K562 (cell line): ENCODE data around the gene LCA5. TPM values are rescaled to one million over a fixed set of nuclear protein-coding genes. Genes with fewer than 3 reads are reported as not detected.

Source experiments
- ATAC-seq: fragments of 200-7000 bp; cut with Tn5 transposase; 3 replicates; pipeline ENCODE4 v1.9.1; 2020; ENCODE audit warnings: moderate library complexity
- BruUV-seq: library from RNA; stranded (reverse); fragments of 400-500 nt; replicated peaks from 2 replicates; lab custom pipeline; 2021; lab: Mats Ljungman, UMichigan
- CTCF ChIA-PET: fragments of 300-600 bp; formaldehyde crosslinking; extraction: SDS; loops from one replicate; lab custom pipeline; 2021; ENCODE audit warnings: low intra/inter-chr PET ratio; lab: Yijun Ruan, JAX
- POLR2A ChIA-PET: fragments of 300-600, 350-650 bp; sonication (Branson Sonifier 250); formaldehyde crosslinking; extraction: SDS; loops from one replicate; lab custom pipeline; 2021; ENCODE audit warnings: antibody characterized with exemption, inconsistent platforms; lab: Yijun Ruan, JAX
- DNase-seq, 4 experiments: peaks; one replicate each; pipeline versions ENCODE4 v3.0.0 to v3.0.0-alpha.2; 2011 to 2018; ENCODE audit warnings: low spot score in 3 of 4, mixed read lengths in 3 of 4; ENCODE audit errors: extremely low read depth in 1 of 4
- FAIRE-seq: peaks from 2 replicates; lab custom pipeline; 2011; peaks lifted over from hg19 to GRCh38; lab: Jason Lieb, UNC
- H2AFZ ChIP-seq: 2 replicates; pipeline ENCODE4 v1.6.0; 2011; ENCODE audit warnings: low read depth, low read length, control low read depth, inconsistent platforms
- H3K27ac ChIP-seq: fragments of 200-600 bp; 3 replicates; pipeline ENCODE4 v1.8.0; 2011; ENCODE audit warnings: low read depth, mild to moderate bottlenecking, control low read depth, inconsistent platforms, low read length, moderate library complexity, mixed read lengths; ENCODE audit errors: extremely low read depth
- H3K27me3 ChIP-seq, 2 experiments: fragments of 300-600 bp in 1 of 2; 2 replicates in 1 of 2; 3 replicates in 1 of 2; pipeline versions ENCODE4 v1.6.0 to v1.8.0; 2011; ENCODE audit warnings: inconsistent platforms in 2 of 2, low read length in 2 of 2, mild to moderate bottlenecking in 1 of 2, mixed read lengths in 1 of 2, moderate library complexity in 1 of 2; ENCODE audit not compliant: control insufficient read depth in 2 of 2, insufficient read depth in 2 of 2
- H3K36me3 ChIP-seq: fragments of 300-600 bp; 3 replicates; pipeline ENCODE4 v1.8.0; 2011; ENCODE audit warnings: mild to moderate bottlenecking, low read length, inconsistent platforms; ENCODE audit not compliant: control insufficient read depth, insufficient read depth
- H3K4me1 ChIP-seq, 2 experiments: fragments of 200-600 bp in 1 of 2; replicated peaks in 1 of 2; 2 replicates in 1 of 2; 3 replicates in 1 of 2; pipeline versions ENCODE4 v1.5.1 to v1.8.0; 2011; ENCODE audit warnings: inconsistent platforms in 2 of 2, low read length in 2 of 2, mild to moderate bottlenecking in 1 of 2, mixed read lengths in 1 of 2, moderate library complexity in 1 of 2; ENCODE audit not compliant: control insufficient read depth in 2 of 2, insufficient read depth in 2 of 2
- H3K4me2 ChIP-seq: 2 replicates; pipeline ENCODE4 v1.6.1; 2011; ENCODE audit warnings: low read length, control low read depth, inconsistent platforms, mixed read lengths; ENCODE audit not compliant: insufficient read depth
- H3K4me3 ChIP-seq: fragments of 200-600 bp; sonication (generic), shearing (Covaris generic); 2 replicates; pipeline ENCODE4 v1.5.1; 2016; ENCODE audit warnings: control low read depth, inconsistent platforms
- H3K79me2 ChIP-seq: fragments of 200-600 bp; 3 replicates; pipeline ENCODE4 v1.8.0; 2011; ENCODE audit warnings: low read length, inconsistent platforms; ENCODE audit not compliant: control insufficient read depth, insufficient read depth
- H3K9ac ChIP-seq, 2 experiments: 2 replicates each; pipeline versions ENCODE4 v1.6.0 to v1.6.1; 2011; ENCODE audit warnings: low read depth in 2 of 2, low read length in 2 of 2, control low read depth in 1 of 2, inconsistent platforms in 1 of 2, mild to moderate bottlenecking in 1 of 2, mixed read lengths in 1 of 2; ENCODE audit not compliant: insufficient read depth in 1 of 2
- H3K9me1 ChIP-seq: one replicate; pipeline ENCODE4 v1.6.0; 2011; ENCODE audit warnings: inconsistent platforms, mild to moderate bottlenecking, low read length, moderate library complexity; ENCODE audit not compliant: control insufficient read depth, insufficient read depth
- H3K9me3 ChIP-seq: replicated peaks from 2 replicates; pipeline ENCODE4 v1.5.1; 2011; ENCODE audit warnings: low read depth, low read length, inconsistent platforms; ENCODE audit not compliant: control insufficient read depth, insufficient read depth
- H4K20me1 ChIP-seq: replicated peaks from 2 replicates; pipeline ENCODE4 v1.6.1; 2011; ENCODE audit warnings: low read length, inconsistent platforms, mixed read lengths; ENCODE audit not compliant: control insufficient read depth, insufficient read depth
- EHMT2 ChIP-seq: fragments of 450-650 bp; IDR thresholded peaks from 2 replicates; pipeline ENCODE4 v1.6.1; 2018; ENCODE audit warnings: antibody characterized with exemption
- MBD2 ChIP-seq: sonication (generic); IDR thresholded peaks from 2 replicates; pipeline ENCODE4 v1.6.1; 2016; ENCODE audit warnings: low read depth, borderline replicate concordance
- PTBP1 ChIP-seq: fragments of 200-400 bp; formaldehyde crosslinking; IDR thresholded peaks from 2 replicates; pipeline ENCODE4 v1.6.1; 2017; ENCODE audit warnings: low read depth, low read length
- RFX5 ChIP-seq: IDR thresholded peaks from 2 replicates; pipeline ENCODE4 v1.6.1; 2011; ENCODE audit warnings: low read depth, mild to moderate bottlenecking, improper control_type of control experiment, low read length
- SMAD1 ChIP-seq: fragments of 150-350 bp; IDR thresholded peaks from 2 replicates; pipeline ENCODE4 v1.6.1; 2014; ENCODE audit warnings: low read length, low read depth; ENCODE audit not compliant: partially characterized antibody
- SMAD4 ChIP-seq: fragments of 250-450 bp; sonication (Bioruptor Pico); conservative IDR thresholded peaks from 2 replicates; pipeline ENCODE4 v1.8.0; 2021; ENCODE audit warnings: inconsistent platforms, mild to moderate bottlenecking, moderate library complexity
- XRCC3 ChIP-seq: fragments of 450-650 bp; IDR thresholded peaks from 2 replicates; pipeline ENCODE4 v1.6.1; 2017; ENCODE audit warnings: mild to moderate bottlenecking, moderate library complexity
- ZNF551 ChIP-seq: fragments of 250-450 bp; sonication (Bioruptor Pico); IDR thresholded peaks from 2 replicates; pipeline ENCODE4 v1.5.0; 2021; ENCODE audit warnings: mild to moderate bottlenecking, moderate library complexity
- ZSCAN29 ChIP-seq: fragments of 450-650 bp; IDR thresholded peaks from 2 replicates; pipeline ENCODE4 v1.6.1; 2017
- WGBS: fragments of 100-300 bp; shearing (Covaris generic); methylation state at CpG from one replicate; pipeline ENCODE4 v1.1.6; 2016; ENCODE audit warnings: low coverage, mixed read lengths; ENCODE audit not compliant: insufficient coverage; ENCODE audit errors: missing lambda C conversion rate; 5-methylcytosine and 5-hydroxymethylcytosine counted together
- in situ Hi-C: fragments of 300-500 bp; cut with MboI; formaldehyde crosslinking; loops from 4 replicates; pipeline ENCODE4 v1.15.0; 2018; ENCODE audit warnings: inconsistent platforms, mixed read lengths
- intact Hi-C: fragments of 100-400 bp; cut with micrococcal nuclease; formaldehyde crosslinking; loops from 2 replicates; pipeline ENCODE4 v1.14.2; 2022
- polyA plus RNA-seq, 8 experiments: library from polyadenylated mRNA; depleted of rRNA in 4 of 8; stranded (reverse) in 5 of 8; unstranded in 3 of 8; fragments of >200 nt; fragmentation: Nextera tagmentation in 2 of 8; fragmentation: Illumina TruSeq in 1 of 8; extraction: Ambion mirVana in 2 of 8; extraction: Trizol in 1 of 8; gene quantifications; 2 replicates each; pipeline versions ENCODE4 v1.2.1 to v1.2.3, GENCODE V29; 2011 to 2014; ENCODE audit warnings: inconsistent platforms in 1 of 8, missing spikeins in 1 of 8
- total RNA-seq, 7 experiments: library from RNA; depleted of rRNA in 6 of 7; stranded (reverse); fragments of >200 nt in 6 of 7; fragmentation: Illumina TruSeq in 2 of 7; extraction: Trizol in 2 of 7; gene quantifications; 2 replicates each; pipeline versions ENCODE4 v1.2.1 to v1.2.3, GENCODE V29; 2011 to 2021; ENCODE audit warnings: low replicate concordance in 1 of 7
- TF ChIP-seq, protein P1 (sequence below): fragments of 250-450 bp; sonication (Bioruptor Pico); IDR thresholded peaks from 2 replicates; pipeline ENCODE4 v1.8.0; 2022; ENCODE audit warnings: inconsistent platforms
- TF ChIP-seq, protein P2 (sequence below): sonication (generic); formaldehyde crosslinking; IDR thresholded peaks from 2 replicates; pipeline ENCODE4 v1.8.0; 2022; ENCODE audit warnings: mild to moderate bottlenecking, missing genetic modification reagents
- TF ChIP-seq, protein P3 (sequence below): sonication (generic); formaldehyde crosslinking; IDR thresholded peaks from 2 replicates; pipeline ENCODE4 v1.8.1; 2023; ENCODE audit warnings: mild to moderate bottlenecking, missing genetic modification reagents, moderate library complexity
- TF ChIP-seq, protein P4 (sequence below): sonication (generic); IDR thresholded peaks from 2 replicates; pipeline ENCODE4 v1.6.1; 2016
- TF ChIP-seq, protein P5 (sequence below): fragments of 450-650 bp; conservative IDR thresholded peaks from 2 replicates; pipeline ENCODE4 v1.6.1; 2016; ENCODE audit warnings: missing genetic modification characterization, low read depth, mild to moderate bottlenecking, control low read depth, missing compliant biosample characterization

Gene LCA5
- total and polyA plus RNA-seq, 9 of the 15 experiments (the other 6 are each of a cell fraction or from before 2014, with no cell fraction given) = 1.0 to 3.4 (median 1.8) TPM

DNA sequence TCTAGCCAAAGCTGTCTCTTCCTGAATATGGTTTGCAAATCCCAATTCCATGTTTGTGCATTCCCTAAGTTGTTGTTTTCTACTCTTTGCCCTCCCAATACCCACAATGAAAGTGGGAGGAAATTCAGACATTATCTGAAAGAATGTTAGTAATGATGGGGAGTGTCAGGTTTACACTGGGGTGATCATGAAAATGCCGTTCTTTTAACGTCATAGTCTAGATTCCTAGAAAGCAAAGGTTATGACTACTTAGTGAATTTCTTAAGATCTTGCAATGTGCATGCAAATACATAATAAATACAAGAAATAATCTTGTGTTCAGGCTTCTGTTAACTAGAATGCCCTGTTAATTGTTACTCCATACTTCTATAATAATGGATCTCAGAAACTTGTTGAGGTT lies 101.0 kb downstream of the LCA5 start:
- Histone ChIP-seq H3K27ac (no peak overlapping the region), H3K9me3 (no peaks in the 10 kb centered on the region), H3K9ac (no peak overlapping the region), H3K27me3 (no peaks in the 10 kb centered on the region; a peak in 2 of 5 replicates), H3K79me2 (no peaks in the 10 kb centered on the region), H3K4me1 (no peaks in the 10 kb centered on the region), H4K20me1 (no peaks in the 10 kb centered on the region), H3K4me3 (no peak overlapping the region), H2AFZ (no peak overlapping the region), H3K9me1 (no peaks in the 10 kb centered on the region), H3K36me3 (no peaks in the 10 kb centered on the region), H3K4me2 (no peak overlapping the region)
- FAIRE-seq (no peak), DNase-seq (no peak), ATAC-seq (no peak)
- BruUV-seq = no TSS peak
- in situ Hi-C loops = no loop called here
- ChIA-PET CTCF (no interaction called here), POLR2A (interaction anchor here (1.0 to 1.5 kb wide), 2 partner anchors 16 to 22 kb away, joined by 3 to 5 read pairs; no protein-coding TSS in a partner anchor)
- TF ChIP-seq, protein P1, sequence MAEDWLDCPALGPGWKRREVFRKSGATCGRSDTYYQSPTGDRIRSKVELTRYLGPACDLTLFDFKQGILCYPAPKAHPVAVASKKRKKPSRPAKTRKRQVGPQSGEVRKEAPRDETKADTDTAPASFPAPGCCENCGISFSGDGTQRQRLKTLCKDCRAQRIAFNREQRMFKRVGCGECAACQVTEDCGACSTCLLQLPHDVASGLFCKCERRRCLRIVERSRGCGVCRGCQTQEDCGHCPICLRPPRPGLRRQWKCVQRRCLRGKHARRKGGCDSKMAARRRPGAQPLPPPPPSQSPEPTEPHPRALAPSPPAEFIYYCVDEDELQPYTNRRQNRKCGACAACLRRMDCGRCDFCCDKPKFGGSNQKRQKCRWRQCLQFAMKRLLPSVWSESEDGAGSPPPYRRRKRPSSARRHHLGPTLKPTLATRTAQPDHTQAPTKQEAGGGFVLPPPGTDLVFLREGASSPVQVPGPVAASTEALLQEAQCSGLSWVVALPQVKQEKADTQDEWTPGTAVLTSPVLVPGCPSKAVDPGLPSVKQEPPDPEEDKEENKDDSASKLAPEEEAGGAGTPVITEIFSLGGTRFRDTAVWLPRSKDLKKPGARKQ (CRISPR knock-in tag) = no peak
- no peak for TF ChIP-seq SMAD1
- TF ChIP-seq, protein P2, sequence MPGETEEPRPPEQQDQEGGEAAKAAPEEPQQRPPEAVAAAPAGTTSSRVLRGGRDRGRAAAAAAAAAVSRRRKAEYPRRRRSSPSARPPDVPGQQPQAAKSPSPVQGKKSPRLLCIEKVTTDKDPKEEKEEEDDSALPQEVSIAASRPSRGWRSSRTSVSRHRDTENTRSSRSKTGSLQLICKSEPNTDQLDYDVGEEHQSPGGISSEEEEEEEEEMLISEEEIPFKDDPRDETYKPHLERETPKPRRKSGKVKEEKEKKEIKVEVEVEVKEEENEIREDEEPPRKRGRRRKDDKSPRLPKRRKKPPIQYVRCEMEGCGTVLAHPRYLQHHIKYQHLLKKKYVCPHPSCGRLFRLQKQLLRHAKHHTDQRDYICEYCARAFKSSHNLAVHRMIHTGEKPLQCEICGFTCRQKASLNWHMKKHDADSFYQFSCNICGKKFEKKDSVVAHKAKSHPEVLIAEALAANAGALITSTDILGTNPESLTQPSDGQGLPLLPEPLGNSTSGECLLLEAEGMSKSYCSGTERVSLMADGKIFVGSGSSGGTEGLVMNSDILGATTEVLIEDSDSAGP = no peak
- no peak for TF ChIP-seq EHMT2
- TF ChIP-seq MBD2 = no peak
- TF ChIP-seq RFX5 = no peak
- TF ChIP-seq, protein P3, sequence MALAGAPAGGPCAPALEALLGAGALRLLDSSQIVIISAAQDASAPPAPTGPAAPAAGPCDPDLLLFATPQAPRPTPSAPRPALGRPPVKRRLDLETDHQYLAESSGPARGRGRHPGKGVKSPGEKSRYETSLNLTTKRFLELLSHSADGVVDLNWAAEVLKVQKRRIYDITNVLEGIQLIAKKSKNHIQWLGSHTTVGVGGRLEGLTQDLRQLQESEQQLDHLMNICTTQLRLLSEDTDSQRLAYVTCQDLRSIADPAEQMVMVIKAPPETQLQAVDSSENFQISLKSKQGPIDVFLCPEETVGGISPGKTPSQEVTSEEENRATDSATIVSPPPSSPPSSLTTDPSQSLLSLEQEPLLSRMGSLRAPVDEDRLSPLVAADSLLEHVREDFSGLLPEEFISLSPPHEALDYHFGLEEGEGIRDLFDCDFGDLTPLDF (CRISPR knock-in tag) = no peak
- no peak for TF ChIP-seq SMAD4 (CRISPR knock-in tag)
- TF ChIP-seq, protein P4, sequence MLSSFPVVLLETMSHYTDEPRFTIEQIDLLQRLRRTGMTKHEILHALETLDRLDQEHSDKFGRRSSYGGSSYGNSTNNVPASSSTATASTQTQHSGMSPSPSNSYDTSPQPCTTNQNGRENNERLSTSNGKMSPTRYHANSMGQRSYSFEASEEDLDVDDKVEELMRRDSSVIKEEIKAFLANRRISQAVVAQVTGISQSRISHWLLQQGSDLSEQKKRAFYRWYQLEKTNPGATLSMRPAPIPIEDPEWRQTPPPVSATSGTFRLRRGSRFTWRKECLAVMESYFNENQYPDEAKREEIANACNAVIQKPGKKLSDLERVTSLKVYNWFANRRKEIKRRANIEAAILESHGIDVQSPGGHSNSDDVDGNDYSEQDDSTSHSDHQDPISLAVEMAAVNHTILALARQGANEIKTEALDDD = no peak
- TF ChIP-seq PTBP1 = no peak
- no peak for TF ChIP-seq ZSCAN29
- TF ChIP-seq XRCC3 = no peak
- TF ChIP-seq, protein P5, sequence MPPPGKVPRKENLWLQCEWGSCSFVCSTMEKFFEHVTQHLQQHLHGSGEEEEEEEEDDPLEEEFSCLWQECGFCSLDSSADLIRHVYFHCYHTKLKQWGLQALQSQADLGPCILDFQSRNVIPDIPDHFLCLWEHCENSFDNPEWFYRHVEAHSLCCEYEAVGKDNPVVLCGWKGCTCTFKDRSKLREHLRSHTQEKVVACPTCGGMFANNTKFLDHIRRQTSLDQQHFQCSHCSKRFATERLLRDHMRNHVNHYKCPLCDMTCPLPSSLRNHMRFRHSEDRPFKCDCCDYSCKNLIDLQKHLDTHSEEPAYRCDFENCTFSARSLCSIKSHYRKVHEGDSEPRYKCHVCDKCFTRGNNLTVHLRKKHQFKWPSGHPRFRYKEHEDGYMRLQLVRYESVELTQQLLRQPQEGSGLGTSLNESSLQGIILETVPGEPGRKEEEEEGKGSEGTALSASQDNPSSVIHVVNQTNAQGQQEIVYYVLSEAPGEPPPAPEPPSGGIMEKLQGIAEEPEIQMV (tag) = no peak
- no peak for TF ChIP-seq ZNF551
- intact Hi-C loops = no loop called here
- 6% methylated on average over 2 of the region's 2 CpGs for WGBS
